HEK293 (cell line): Measurements from ENCODE around the gene SLC23A3.

Experiments used
- IKZF3 ChIP-seq: fragments of 450-650 bp; IDR thresholded peaks from 2 replicates; pipeline ENCODE4 v1.5.0; 2018; ENCODE audit warnings: missing biosample characterization, mild to moderate bottlenecking, missing genetic modification characterization, moderate library complexity
- KLF16 ChIP-seq: fragments of 450-650 bp; formaldehyde crosslinking; IDR thresholded peaks from 2 replicates; pipeline ENCODE4 v1.5.1; 2017; ENCODE audit warnings: missing biosample characterization, missing genetic modification characterization
- ZEB2 ChIP-seq: fragments of 450-650 bp; formaldehyde crosslinking; IDR thresholded peaks from 2 replicates; pipeline ENCODE4 v1.5.1; 2016; ENCODE audit warnings: missing biosample characterization, missing genetic modification characterization
- ZNF274 ChIP-seq, 2 experiments: fragments of 200-500 bp in 1 of 2; fragments of 450-650 bp in 1 of 2; sonication (Bioruptor generic) in 1 of 2; formaldehyde crosslinking in 1 of 2; IDR thresholded peaks; 2 replicates each; pipeline versions ENCODE4 v1.5.1 to v1.6.1; 2014 to 2016; ENCODE audit warnings: borderline replicate concordance in 1 of 2, inconsistent platforms in 1 of 2, low read length in 1 of 2, missing biosample characterization in 1 of 2, missing genetic modification characterization in 1 of 2
- ZNF394 ChIP-seq: fragments of 450-650 bp; formaldehyde crosslinking; IDR thresholded peaks from 2 replicates; pipeline ENCODE4 v1.5.1; 2016; ENCODE audit warnings: missing biosample characterization, missing genetic modification characterization, mild to moderate bottlenecking, moderate library complexity, borderline replicate concordance
- ZNF768 ChIP-seq: fragments of 450-650 bp; formaldehyde crosslinking; IDR thresholded peaks from 2 replicates; pipeline ENCODE4 v1.5.1; 2018; ENCODE audit warnings: missing biosample characterization, mild to moderate bottlenecking, missing genetic modification characterization
- ZNF837 ChIP-seq: fragments of 450-650 bp; formaldehyde crosslinking; IDR thresholded peaks from 2 replicates; pipeline ENCODE4 v1.5.1; 2016; ENCODE audit warnings: missing biosample characterization, missing genetic modification characterization
- TF ChIP-seq, protein P1 (sequence below): sonication (generic); formaldehyde crosslinking; IDR thresholded peaks from 2 replicates; pipeline ENCODE4 v1.8.1; 2022; ENCODE audit warnings: mild to moderate bottlenecking, moderate library complexity, missing genetic modification reagents
- TF ChIP-seq, protein P2 (sequence below): fragments of 450-650 bp; formaldehyde crosslinking; IDR thresholded peaks from 2 replicates; pipeline ENCODE4 v1.5.1; 2016; ENCODE audit warnings: missing biosample characterization, missing genetic modification characterization

- TF ChIP-seq KLF16 (tag by site-specific recombination): no peak
- TF ChIP-seq ZNF274 (IDR thresholded peaks at IDR 0.05; ENCODE audit: low read length): no peak
- no peak for TF ChIP-seq ZNF274 (tag by site-specific recombination; IDR thresholded peaks at IDR 0.05; ENCODE audit: borderline replicate concordance)
- no peak for TF ChIP-seq IKZF3
- TF ChIP-seq, protein P1, sequence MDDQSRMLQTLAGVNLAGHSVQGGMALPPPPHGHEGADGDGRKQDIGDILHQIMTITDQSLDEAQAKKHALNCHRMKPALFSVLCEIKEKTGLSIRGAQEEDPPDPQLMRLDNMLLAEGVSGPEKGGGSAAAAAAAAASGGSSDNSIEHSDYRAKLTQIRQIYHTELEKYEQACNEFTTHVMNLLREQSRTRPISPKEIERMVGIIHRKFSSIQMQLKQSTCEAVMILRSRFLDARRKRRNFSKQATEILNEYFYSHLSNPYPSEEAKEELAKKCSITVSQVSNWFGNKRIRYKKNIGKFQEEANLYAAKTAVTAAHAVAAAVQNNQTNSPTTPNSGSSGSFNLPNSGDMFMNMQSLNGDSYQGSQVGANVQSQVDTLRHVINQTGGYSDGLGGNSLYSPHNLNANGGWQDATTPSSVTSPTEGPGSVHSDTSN: no peak
- TF ChIP-seq ZEB2 (tag by site-specific recombination): no peak
- TF ChIP-seq, protein P2, sequence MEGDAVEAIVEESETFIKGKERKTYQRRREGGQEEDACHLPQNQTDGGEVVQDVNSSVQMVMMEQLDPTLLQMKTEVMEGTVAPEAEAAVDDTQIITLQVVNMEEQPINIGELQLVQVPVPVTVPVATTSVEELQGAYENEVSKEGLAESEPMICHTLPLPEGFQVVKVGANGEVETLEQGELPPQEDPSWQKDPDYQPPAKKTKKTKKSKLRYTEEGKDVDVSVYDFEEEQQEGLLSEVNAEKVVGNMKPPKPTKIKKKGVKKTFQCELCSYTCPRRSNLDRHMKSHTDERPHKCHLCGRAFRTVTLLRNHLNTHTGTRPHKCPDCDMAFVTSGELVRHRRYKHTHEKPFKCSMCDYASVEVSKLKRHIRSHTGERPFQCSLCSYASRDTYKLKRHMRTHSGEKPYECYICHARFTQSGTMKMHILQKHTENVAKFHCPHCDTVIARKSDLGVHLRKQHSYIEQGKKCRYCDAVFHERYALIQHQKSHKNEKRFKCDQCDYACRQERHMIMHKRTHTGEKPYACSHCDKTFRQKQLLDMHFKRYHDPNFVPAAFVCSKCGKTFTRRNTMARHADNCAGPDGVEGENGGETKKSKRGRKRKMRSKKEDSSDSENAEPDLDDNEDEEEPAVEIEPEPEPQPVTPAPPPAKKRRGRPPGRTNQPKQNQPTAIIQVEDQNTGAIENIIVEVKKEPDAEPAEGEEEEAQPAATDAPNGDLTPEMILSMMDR (tag by site-specific recombination): no peak
- no peak for TF ChIP-seq ZNF394 (tag by site-specific recombination)
- no peak for TF ChIP-seq ZNF837
- TF ChIP-seq ZNF768: no peak
These were observed 12.7 kb upstream of the SLC23A3 start for GRCh38 chr2:219182331-219183150.
